GM10266 (cell line): ENCODE results near the gene PHOX2B.

Experiments
- DNase-seq: peaks from one replicate; pipeline ENCODE4 v3.0.0; 2012; ENCODE audit errors: extremely low spot score
- TF ChIP-seq, protein P1 (sequence below): IDR thresholded peaks from 2 replicates; pipeline ENCODE4 v1.5.1; 2012; ENCODE audit warnings: mild to moderate bottlenecking, low read depth; ENCODE audit not compliant: control insufficient read depth, insufficient read depth; ENCODE audit errors: missing control alignments

Gene PHOX2B

DNA sequence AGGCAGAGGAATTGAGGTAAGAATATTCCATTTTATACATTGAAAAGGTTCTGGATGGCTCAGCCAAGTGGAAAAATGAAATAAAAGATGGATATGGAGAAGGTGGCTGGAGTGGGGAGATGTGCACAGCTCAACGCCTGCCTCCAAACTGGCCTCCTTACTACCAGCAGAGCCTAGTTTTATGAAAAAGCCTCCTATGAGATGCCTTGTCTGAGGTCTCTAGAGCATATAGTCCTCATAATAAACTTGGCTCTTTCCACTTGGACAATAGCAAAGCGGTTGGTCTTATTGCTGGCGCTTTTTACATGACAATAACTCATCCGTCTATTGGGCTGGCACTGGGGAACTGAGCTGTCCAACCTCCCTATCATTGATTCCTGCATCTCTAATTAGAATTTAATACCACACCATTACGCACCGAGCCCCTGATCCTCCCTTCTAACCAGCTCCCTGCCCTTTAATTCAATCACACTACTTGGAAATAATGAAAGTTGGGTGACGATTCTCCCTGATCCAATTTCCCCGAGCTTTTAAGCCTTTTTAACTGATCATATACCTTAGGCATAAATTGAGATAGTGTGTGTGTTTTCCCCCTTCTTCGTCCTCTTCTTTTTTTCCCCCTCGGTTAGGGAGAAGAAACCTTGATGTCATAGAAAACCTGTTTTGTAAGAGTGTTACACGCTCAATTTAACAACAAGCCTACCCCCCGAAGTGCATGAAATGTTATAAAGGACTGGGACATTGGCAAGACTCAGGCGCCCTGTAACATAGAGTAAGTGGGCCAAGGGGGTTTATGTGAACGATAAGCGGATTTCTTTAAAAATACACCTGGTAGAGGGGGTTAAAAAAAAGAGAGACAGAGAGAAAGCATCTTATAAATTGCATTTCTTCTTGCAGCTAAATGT, at the start of gene PHOX2B:
TSS of gene PHOX2B (minus strand) at position 155 of the 905 bp plus-strand sequence. CDS start at position 40, 115 bp downstream.
- no peak for DNase-seq
- TF ChIP-seq, protein P1, sequence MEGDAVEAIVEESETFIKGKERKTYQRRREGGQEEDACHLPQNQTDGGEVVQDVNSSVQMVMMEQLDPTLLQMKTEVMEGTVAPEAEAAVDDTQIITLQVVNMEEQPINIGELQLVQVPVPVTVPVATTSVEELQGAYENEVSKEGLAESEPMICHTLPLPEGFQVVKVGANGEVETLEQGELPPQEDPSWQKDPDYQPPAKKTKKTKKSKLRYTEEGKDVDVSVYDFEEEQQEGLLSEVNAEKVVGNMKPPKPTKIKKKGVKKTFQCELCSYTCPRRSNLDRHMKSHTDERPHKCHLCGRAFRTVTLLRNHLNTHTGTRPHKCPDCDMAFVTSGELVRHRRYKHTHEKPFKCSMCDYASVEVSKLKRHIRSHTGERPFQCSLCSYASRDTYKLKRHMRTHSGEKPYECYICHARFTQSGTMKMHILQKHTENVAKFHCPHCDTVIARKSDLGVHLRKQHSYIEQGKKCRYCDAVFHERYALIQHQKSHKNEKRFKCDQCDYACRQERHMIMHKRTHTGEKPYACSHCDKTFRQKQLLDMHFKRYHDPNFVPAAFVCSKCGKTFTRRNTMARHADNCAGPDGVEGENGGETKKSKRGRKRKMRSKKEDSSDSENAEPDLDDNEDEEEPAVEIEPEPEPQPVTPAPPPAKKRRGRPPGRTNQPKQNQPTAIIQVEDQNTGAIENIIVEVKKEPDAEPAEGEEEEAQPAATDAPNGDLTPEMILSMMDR = no peak

DNA sequence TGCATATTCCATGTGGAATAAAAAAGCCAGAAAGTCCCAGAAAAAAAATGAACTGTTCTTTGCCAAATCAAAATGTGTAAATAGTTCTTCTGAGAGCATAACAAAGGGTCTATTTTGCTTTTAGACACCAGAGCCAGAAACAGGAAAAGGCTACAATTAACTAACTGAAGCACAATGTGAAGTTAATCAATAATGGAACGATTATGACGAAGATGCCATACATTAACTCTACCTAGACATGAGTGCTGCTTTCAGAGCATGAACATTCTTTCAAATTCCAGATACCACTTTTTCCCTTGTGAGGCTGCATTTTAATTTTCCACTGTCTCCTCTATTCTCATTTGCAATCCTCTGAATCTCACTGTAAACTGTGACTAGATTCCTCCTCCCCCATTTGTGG, 48.7 kb upstream of the PHOX2B start:
- DNase-seq = no peak
- TF ChIP-seq, protein P1 = no peak

DNA sequence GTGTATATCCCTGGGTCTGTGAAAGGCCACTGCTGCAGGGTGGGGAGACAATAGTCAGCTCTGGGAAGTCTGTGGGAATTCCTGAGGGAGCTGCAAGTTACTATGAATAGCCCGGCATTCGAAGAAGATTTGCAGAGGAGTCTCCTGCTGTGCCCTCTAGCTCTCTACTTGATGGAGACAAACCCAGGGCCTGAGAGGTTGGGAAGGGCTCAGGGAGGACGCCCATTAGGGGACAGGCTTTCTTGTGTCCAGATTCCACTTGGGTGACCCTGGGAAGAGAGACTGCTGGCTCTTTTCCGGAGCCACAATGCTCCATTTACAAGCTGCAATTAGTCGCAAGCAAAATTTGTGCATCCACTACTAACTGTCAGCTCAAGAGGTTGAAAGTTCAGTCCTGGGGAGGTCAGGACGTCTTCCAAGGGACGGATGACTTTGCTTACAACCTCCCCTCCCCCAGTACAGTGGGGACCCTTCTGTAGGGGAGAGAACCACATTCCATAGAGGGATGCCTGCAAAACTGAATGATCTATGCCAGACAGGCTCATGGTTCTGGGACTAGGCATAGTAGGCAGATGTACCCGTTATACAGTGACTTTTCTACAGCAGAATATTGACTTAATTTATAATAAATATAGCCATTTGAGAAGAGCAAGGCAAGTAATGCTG, 48.2 kb upstream of the PHOX2B start:
- no peak for DNase-seq

DNA sequence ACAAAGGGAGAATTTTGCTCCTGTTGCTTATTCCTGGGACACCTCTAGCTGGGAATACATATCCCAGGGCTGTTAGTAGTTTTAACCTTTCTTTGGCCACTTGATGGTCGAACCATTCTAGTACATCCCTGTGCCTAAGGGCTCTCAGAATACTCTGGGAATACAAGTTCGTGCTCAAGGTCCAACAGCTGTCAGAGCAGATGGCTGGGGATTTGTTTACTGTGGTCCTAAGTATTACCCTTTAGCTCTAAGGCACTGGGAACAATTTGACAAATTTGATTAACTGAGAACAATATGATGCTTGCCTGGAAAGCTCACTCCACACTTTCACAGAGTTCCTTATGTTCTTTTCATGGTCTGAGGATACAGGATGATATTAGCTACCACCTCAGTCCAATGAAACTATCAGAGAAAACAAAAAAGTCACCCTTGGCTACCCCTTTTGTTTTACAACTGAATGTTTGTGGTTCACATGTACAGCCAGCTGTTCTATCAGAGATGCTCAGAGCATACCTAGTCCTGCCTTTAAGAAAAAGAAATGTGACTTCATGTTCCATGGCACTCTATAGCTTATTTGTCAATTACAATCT, 47.4 kb upstream of the PHOX2B start:
- DNase-seq = no peak
- TF ChIP-seq, protein P1 = no peak

More for the DNA sequence above, 48.2 kb upstream of the PHOX2B start:
- TF ChIP-seq, protein P1 = no peak

DNA sequence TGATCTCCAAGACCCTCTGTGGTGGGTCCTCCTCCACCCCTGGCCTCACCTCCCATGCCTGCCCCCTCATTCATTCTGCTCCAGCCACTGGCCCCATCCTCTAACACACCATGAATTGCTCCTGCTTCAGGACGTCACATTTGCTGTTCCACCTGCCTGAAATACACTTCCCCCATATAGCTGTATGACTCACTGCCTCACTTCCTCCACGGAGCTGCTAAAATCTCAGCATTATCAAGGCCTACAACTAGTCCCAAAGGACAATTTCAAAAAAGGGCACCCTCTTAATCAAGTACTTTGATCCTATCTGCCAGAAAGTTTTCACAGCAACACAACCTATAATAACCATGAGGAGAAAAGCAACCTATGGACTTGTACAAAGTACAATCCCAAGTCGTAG, 43.6 kb upstream of the PHOX2B start:
- TF ChIP-seq, protein P1 = no peak
- DNase-seq = no peak

DNA sequence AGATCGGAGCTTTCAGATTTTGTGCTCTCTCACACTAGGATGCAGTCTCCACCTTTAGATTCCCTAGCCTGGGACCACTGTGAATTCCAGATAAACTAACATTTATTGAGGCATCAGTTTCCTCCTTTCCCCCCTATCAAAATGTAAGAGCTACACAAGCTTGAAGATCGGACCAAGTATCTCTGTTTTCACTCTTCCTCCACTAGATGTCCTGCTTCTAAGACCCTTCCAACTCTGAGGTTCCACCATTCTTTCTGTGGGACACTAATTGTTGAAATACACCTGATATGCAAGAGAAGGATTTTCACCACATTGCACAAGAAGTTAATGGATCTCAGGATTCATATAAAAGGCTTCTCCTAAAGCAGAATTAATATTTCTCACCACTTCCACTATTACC, 43.0 kb upstream of the PHOX2B start:
- TF ChIP-seq, protein P1 = no peak
- DNase-seq = no peak
